ENCODE measurements around the gene SCCPDH.

DNA sequence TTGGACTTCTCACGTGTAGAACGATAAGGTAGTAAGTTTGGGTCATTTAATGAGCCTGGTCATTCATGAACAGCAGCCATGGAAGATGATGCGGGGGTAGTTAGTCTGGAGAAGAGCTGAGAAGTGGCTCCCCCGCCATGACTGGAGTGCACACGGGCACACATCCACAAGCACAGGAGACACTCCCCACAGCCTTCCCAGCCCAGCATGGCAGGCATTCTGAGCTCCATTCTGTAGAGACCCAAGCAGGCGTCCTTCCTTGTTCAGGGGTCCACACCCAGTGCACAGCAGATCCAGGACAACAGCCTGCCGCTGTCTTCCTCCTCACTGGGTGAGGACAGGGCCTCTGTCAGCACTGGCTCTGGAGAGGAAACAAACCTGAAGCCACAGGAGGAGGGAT is 57.0 kb downstream of the SCCPDH start:
- TF ChIP-seq, protein P1, sequence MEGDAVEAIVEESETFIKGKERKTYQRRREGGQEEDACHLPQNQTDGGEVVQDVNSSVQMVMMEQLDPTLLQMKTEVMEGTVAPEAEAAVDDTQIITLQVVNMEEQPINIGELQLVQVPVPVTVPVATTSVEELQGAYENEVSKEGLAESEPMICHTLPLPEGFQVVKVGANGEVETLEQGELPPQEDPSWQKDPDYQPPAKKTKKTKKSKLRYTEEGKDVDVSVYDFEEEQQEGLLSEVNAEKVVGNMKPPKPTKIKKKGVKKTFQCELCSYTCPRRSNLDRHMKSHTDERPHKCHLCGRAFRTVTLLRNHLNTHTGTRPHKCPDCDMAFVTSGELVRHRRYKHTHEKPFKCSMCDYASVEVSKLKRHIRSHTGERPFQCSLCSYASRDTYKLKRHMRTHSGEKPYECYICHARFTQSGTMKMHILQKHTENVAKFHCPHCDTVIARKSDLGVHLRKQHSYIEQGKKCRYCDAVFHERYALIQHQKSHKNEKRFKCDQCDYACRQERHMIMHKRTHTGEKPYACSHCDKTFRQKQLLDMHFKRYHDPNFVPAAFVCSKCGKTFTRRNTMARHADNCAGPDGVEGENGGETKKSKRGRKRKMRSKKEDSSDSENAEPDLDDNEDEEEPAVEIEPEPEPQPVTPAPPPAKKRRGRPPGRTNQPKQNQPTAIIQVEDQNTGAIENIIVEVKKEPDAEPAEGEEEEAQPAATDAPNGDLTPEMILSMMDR (conservative IDR thresholded peaks at IDR 0.05): no peak
- no peak for TF ChIP-seq ZFX (IDR thresholded peaks at IDR 0.05)
